SK-N-MC (cell line): ENCODE measurements around the gene ACSM2B.

Experiments
- EZH2 ChIP-seq: fragments of 200-600 bp; sonication (generic); IDR thresholded peaks from one replicate; pipeline ENCODE4 v1.6.1; 2017; ENCODE audit warnings: antibody characterized with exemption
- POLR2AphosphoS5 ChIP-seq: IDR thresholded peaks from 2 replicates; pipeline ENCODE4 v1.6.1; 2012; ENCODE audit warnings: mild to moderate bottlenecking, low read depth, low read length, borderline replicate concordance

- TF ChIP-seq POLR2AphosphoS5 (no peak), EZH2 (no peak)
These were observed 45.2 kb upstream of the ACSM2B start for GRCh38 chr16:20621406-20621805.
